ENCODE measurements around the gene ASAP3.
A peak's percentile ranks its signal among the peaks of the same experiment; 100 is the strongest.

The ASAP3 gene

DNA sequence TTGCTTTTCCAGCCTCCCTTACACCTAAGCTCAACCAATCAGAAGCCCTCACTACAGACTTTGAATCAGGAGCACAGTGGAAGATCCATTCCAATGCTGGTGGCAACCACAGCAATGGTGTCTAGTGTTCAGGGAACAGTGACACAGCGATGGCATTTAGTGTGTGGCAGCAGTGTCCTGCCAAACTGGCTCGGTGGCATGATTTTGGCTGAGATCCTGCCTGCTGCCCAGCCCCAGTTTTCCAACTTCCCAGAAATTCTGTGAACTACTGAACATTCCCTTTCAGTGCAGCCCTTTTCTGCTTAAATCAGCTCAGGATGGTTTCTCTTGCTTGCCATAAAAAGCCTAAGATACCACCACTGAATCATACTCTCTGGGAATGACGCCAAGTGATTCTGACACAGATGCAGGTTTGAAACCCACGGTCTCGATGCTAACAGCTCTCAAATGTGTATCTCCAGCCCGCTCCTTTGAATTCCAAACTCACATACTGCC is 8.8 kb downstream of the ASAP3 start:
- peak overlapping the region; percentile 65 for H3K27ac ChIP-seq
- no peak for TF ChIP-seq ZFX (IDR thresholded peaks at IDR 0.05)
- TF ChIP-seq, protein P1, sequence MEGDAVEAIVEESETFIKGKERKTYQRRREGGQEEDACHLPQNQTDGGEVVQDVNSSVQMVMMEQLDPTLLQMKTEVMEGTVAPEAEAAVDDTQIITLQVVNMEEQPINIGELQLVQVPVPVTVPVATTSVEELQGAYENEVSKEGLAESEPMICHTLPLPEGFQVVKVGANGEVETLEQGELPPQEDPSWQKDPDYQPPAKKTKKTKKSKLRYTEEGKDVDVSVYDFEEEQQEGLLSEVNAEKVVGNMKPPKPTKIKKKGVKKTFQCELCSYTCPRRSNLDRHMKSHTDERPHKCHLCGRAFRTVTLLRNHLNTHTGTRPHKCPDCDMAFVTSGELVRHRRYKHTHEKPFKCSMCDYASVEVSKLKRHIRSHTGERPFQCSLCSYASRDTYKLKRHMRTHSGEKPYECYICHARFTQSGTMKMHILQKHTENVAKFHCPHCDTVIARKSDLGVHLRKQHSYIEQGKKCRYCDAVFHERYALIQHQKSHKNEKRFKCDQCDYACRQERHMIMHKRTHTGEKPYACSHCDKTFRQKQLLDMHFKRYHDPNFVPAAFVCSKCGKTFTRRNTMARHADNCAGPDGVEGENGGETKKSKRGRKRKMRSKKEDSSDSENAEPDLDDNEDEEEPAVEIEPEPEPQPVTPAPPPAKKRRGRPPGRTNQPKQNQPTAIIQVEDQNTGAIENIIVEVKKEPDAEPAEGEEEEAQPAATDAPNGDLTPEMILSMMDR (conservative IDR thresholded peaks at IDR 0.05), result no peak

DNA sequence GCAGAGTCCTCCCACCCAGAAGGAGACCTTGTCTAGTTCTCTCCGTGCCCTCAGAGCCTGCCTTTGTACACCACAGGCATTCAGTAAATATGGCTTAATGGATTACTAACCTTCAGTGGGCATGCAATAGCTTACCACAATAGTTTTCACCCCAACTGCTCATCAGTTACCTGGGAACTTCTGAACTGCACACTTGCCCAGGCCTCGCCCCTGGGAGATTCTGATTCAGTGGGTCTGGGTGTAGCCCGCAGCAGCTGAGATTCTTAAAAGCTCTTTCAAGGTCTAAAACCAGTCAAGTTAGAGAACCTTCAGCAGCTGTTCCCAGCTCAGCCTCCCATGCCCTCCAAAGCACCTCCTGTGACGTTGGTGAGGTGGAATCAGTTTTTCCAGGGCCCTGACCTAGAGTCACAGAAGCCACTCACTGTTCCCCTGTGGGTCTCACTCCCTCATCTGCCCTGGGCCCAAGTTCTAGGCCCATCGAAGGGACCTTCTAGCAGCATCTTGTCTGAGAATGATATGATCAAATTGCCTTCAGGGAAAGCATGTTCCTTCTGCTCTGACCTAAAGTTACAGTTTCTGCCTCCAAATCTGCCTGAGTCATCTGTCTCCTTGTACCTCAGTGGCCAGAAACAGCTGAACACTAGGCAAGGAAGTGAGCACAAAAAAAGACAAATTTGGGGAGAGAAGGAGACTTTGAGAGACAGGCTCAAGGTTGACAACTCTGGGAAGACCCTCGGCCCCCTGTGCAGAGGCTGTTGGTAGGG is 10.8 kb downstream of the ASAP3 start:
- no peak overlapping the region for H3K27ac ChIP-seq
- TF ChIP-seq, protein P1 (conservative IDR thresholded peaks at IDR 0.05), result no peak
- no peak for TF ChIP-seq ZFX (IDR thresholded peaks at IDR 0.05)

DNA sequence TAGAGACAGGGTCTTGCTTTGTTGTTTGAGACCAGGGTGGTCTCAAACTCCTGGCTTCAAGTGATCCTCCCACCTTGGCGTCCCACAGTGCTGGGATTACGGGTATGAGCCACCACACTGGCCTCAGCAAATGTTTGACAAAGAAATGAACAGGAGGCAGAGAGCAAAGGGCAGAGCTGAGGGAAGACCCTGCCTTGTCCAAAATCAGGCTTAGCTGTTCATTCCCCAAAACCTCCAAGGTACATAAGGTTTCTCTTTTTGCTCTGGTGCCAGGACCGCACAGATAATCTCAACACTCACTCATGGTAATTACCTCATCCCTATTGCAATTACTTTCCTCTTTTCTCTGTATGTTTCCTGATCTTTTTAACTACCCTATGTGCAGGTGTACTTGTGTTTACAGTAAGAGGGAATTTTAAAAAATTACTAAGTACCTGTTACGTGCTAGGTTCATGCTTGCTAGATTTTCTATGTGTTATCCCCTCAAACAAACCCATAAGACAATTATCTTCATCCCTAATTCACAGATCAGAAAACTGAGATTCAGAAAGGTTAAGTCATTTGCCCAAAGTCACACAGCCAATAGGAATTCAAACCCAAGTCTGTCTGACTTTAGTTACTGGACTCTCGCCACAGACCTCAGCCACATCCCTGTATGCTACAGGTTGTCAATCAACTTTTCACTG is 11.5 kb downstream of the ASAP3 start:
- TF ChIP-seq, protein P1 (conservative IDR thresholded peaks at IDR 0.05), result no peak
- TF ChIP-seq ZFX (IDR thresholded peaks at IDR 0.05), result no peak
- H3K27ac ChIP-seq, result no peak overlapping the region

DNA sequence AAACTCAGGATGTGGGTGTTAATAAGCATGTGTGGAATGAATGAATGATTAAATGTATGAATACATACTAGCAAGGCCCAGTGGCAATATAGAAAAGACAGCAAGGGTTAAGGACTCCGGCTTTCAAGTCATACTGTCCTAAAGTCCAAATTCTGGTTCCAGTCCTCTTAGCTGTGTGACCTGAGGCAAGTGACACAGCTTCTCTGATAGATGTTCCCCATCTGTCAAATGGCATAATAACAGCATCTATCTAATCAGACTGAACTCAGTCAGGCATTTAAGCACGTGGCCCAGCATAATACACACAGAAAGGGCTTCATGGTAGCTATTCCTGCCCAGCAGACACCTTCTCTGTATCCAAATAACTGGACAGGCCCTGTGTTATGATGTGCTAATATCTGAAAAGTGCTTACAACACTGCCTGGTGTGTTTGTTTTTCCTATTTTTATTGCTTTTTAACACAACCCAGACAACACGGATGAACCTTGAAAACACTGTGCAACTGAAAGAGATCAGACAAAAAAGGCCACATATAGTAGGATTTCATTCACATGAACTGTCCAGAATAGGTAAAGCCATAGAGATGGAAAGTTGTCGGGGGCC is 12.4 kb downstream of the ASAP3 start:
- H3K27ac ChIP-seq, result no peak overlapping the region
- TF ChIP-seq, protein P1 (conservative IDR thresholded peaks at IDR 0.05), result no peak
- no peak for TF ChIP-seq ZFX (IDR thresholded peaks at IDR 0.05)

DNA sequence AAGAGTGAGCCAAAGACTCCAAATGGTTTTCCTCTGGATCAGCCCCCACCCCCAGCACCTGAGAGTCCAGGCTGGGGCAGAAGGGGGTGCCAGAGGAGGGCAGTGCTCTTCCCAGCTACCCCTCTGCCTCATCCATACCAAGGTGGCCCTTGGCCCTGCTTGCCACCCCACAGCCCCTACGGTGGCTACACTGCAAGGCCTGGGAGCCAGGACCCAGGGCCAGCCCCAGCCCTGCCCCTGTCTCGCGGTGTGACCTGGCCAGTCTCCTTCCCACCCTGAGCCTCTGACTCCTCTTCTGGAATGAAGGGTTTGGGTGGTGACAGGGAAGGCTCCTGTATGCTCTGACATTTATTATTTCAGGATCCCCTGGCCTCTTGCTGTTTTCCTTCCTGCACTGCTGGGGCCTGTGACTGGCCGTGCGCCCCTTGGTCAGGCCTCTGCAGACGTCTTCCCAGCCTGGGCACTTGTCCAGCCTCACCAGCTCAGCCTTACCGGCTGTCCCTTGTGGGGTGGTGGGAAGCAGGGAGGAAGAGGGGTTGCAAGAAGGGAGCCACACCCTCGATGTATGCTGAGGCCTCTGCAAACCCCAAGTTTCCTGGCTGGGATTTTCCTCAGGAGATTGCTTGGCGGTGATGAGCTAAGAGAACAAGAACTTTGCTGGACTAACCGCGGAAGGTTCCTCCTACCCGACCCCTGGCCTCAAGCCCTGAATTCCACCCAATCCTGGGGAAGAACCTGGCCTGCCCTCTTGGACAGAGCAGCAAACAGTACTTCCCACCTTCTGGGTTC is 13.5 kb downstream of the ASAP3 start:
- TF ChIP-seq, protein P1 (conservative IDR thresholded peaks at IDR 0.05), result no peak
- TF ChIP-seq ZFX (IDR thresholded peaks at IDR 0.05), result no peak
- no peak overlapping the region for H3K27ac ChIP-seq

DNA sequence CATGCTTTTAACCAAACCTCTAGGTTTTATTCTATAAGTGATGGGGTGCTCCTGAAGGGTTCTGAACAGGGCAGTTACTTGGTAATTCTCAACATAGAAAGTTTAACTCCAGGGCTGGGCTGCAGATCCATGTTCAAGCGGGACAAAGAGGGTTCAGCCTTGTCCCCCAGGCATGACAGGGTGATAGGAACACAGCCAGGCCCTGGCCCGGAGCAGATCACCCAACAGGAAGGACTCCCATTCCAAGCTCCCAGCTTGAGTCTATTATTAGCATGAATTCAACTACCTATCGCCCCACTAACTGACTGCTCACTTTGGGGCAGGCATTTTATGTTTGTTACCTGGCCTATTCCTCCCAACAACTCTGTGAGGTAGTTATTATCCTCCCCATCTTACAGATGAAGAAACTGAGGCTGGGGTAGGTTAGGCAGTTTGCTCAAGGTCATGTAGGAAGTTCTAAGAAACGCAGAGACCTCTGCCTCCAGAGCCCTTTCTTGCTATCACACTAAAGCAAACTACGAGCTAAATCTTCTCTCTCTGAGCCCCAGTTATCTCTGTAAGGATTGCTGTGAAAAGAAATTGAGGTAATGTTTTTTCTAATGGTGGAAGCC is 14.5 kb downstream of the ASAP3 start:
- TF ChIP-seq ZFX (IDR thresholded peaks at IDR 0.05), result no peak
- TF ChIP-seq, protein P1 (conservative IDR thresholded peaks at IDR 0.05), result no peak
- no peak overlapping the region for H3K27ac ChIP-seq
